ENCODE measurements around the gene OBSL1.

OBSL1 gene

DNA sequence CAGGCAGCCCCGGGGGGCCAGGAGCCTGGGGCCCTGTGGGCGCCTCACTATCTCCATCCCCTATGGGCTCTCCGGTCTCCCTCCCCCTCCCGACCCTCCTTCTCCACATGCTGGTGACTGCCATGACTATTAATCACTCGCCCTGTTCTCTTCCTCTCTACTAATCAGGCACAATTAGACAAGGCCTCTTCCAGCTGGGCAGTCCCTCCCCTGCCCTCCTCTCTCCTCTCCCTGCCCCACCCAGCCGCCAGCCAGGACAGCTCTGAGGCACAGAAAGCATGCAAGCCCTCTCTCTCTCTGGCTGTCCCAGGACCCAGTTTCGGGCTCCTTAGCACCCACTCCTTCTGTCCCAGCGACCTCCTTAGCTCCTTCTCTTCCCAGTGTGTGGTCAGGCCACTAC lies 51.3 kb downstream of the OBSL1 start:
- Histone ChIP-seq H3K4me3 (ENCODE audit: low read depth, low read length) (no peak overlapping the region), H3K36me3 (replicated peaks) (no peaks in the 10 kb centered on the region), H3K27ac (no peak overlapping the region), H3K27me3 (replicated peaks) (peaks cover 26% of the 10 kb centered on the region)
- in situ Hi-C loops (cut with HindIII; ENCODE audit: low pct_ligation_motif_present, low sequenced_read_pairs) = no loop called here
- no peak for DNase-seq
- TF ChIP-seq, protein P1, sequence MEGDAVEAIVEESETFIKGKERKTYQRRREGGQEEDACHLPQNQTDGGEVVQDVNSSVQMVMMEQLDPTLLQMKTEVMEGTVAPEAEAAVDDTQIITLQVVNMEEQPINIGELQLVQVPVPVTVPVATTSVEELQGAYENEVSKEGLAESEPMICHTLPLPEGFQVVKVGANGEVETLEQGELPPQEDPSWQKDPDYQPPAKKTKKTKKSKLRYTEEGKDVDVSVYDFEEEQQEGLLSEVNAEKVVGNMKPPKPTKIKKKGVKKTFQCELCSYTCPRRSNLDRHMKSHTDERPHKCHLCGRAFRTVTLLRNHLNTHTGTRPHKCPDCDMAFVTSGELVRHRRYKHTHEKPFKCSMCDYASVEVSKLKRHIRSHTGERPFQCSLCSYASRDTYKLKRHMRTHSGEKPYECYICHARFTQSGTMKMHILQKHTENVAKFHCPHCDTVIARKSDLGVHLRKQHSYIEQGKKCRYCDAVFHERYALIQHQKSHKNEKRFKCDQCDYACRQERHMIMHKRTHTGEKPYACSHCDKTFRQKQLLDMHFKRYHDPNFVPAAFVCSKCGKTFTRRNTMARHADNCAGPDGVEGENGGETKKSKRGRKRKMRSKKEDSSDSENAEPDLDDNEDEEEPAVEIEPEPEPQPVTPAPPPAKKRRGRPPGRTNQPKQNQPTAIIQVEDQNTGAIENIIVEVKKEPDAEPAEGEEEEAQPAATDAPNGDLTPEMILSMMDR (IDR thresholded peaks at IDR 0.05; ENCODE audit: low read depth, low read length, missing control alignments) = no peak

DNA sequence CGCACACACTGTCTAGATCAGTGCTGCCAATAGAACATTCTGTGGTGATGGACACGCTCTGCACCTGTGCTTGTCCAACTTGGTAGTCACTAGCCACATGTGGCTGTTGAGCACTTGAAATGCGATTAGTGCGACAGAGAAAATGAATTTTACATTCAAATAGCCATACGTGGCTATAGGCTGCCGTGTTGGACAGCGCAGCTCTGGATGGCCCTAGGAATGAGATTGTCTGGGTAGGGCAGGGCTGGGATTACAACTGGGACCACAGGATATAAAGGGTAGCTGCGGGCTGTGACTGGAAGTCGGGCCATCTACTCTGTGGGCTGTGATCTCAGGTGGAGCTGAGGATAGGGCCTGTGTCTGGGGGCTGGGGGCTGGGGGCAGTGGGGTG lies 51.8 kb downstream of the OBSL1 start:
- Histone ChIP-seq H3K36me3 (replicated peaks) (no peaks in the 10 kb centered on the region), H3K4me3 (ENCODE audit: low read depth, low read length) (no peak overlapping the region), H3K27ac (no peak overlapping the region), H3K27me3 (replicated peaks) (peaks cover 31% of the 10 kb centered on the region)
- DNase-seq = no peak
- in situ Hi-C loops (cut with HindIII; ENCODE audit: low pct_ligation_motif_present, low sequenced_read_pairs) = no loop called here
- TF ChIP-seq, protein P1 (IDR thresholded peaks at IDR 0.05; ENCODE audit: low read depth, low read length, missing control alignments) = no peak

DNA sequence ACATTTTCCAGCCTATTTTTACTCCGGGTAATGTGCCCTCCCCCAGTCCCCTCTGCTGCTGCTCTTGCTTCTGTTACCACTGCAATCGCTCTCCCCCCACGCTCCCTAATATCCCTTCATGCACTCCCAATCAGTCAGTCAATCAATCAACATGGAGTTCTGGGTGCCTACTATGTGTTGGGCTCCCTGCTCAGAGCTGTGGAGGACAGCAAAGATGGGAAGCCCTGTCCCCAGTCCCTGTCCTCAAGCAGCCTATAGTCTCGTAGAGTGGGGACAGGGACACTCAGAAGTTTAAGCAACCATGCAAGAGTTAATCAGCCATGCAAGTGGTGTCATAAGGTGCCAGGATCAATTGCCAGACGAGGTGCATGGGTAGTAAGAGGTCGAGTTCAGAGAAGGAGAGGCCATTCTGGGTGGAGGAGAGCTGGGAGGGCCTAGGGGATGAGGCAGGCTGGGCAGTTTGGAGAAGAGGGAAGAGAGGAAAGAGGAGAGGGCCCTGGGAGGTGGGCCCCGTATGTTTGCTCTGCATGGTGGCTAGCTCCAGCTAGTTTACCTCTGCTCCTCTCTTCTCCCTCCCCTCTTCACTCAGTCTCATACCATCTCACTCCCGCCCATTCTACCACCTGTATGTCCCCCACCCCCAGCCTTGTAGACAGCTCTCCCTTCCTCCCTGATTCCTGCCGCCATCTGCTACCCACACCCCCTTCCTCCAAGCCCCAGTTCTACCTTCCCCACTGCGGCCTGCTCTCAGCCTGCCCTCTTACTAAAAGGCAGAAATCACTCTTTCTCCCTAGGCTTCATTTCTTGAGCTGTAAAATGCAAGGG lies 53.2 kb downstream of the OBSL1 start:
- H3K4me3 ChIP-seq (ENCODE audit: low read depth, low read length) = no peak overlapping the region
- TF ChIP-seq, protein P1 (IDR thresholded peaks at IDR 0.05; ENCODE audit: low read depth, low read length, missing control alignments) = no peak
- H3K36me3 ChIP-seq (replicated peaks) = no peaks in the 10 kb centered on the region
- DNase-seq = no peak
- H3K27me3 ChIP-seq (replicated peaks) = peaks cover 44% of the 10 kb centered on the region
- H3K27ac ChIP-seq = no peak overlapping the region
- in situ Hi-C loops (cut with HindIII; ENCODE audit: low pct_ligation_motif_present, low sequenced_read_pairs) = no loop called here

DNA sequence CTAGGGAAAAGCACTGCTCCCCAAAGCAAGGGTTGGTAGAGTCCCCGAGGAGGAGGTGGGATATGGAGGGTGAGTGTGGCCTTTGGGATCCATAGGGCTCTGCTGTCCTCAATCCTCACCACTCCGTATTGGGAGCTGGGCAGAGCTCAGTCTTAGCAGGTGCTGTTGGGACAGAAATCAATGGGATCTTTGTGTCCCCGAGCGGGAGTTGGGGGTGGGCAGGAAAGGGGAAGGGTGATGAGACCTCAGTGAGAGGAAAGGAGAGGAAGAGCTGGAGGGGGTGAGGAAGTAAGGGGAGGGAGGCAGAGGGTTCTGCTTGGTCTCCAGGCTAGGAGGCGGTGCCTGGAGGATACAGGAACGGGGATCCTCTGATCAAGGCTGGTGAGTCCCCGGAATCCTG lies 54.5 kb downstream of the OBSL1 start:
- H3K27ac ChIP-seq = no peak overlapping the region

DNA sequence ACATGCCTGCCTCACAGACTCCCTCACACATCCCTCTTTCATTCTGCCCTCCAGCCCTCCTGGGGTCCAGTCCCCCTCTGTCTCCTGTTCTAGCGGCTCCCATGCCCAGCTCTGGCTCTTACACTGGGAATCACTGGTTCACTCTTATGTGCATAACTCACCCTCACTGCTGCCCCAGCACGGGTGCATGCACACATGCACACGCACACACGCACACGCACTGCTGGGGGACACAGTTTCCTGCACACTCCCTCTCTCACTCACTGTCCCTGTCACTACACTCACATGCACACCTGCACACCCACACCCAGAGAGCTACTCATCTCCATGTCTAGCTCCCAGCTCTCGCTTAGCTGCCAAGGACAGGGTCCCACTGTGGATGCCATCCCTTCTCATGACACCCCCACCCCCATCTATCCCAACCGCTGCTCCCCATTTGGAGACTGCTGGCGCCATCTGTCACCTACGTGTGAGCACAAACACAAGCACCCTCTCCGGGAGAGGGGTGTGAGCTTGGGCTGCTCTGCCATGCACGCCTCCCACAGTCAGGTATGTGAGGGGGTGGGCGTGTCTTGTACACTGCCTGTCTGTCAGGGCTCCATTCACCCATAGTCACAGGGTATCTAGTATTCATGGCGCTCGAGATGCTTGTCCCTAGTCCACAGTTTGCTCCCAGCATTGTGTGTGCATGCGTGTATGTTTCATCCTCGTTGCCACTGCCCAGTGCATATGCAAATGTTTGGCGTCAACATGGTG lies 55.3 kb downstream of the OBSL1 start:
- Histone ChIP-seq H3K4me3 (ENCODE audit: low read depth, low read length) (no peak overlapping the region), H3K27ac (no peak overlapping the region), H3K27me3 (replicated peaks) (peaks cover 62% of the 10 kb centered on the region), H3K36me3 (replicated peaks) (no peaks in the 10 kb centered on the region)
- DNase-seq = no peak
- TF ChIP-seq, protein P1 (IDR thresholded peaks at IDR 0.05; ENCODE audit: low read depth, low read length, missing control alignments) = no peak
- in situ Hi-C loops (cut with HindIII; ENCODE audit: low pct_ligation_motif_present, low sequenced_read_pairs) = no loop called here

More for the DNA sequence above, 54.5 kb downstream of the OBSL1 start:
- TF ChIP-seq, protein P1 (IDR thresholded peaks at IDR 0.05; ENCODE audit: low read depth, low read length, missing control alignments) = no peak
- no peaks in the 10 kb centered on the region for H3K36me3 ChIP-seq (replicated peaks)
- DNase-seq = no peak
- in situ Hi-C loops (cut with HindIII; ENCODE audit: low pct_ligation_motif_present, low sequenced_read_pairs) = no loop called here
- peaks cover 56% of the 10 kb centered on the region for H3K27me3 ChIP-seq (replicated peaks)
- H3K4me3 ChIP-seq (ENCODE audit: low read depth, low read length) = no peak overlapping the region

Data from brain microvascular endothelial cell (primary cell).